ENCODE results near the gene SERPINF2.
"Not testable (repeated sequence)": the region's sequence is repeated elsewhere in the genome, so short reads cannot be mapped to it uniquely, and the experiment has no call there.

SERPINF2 gene

DNA sequence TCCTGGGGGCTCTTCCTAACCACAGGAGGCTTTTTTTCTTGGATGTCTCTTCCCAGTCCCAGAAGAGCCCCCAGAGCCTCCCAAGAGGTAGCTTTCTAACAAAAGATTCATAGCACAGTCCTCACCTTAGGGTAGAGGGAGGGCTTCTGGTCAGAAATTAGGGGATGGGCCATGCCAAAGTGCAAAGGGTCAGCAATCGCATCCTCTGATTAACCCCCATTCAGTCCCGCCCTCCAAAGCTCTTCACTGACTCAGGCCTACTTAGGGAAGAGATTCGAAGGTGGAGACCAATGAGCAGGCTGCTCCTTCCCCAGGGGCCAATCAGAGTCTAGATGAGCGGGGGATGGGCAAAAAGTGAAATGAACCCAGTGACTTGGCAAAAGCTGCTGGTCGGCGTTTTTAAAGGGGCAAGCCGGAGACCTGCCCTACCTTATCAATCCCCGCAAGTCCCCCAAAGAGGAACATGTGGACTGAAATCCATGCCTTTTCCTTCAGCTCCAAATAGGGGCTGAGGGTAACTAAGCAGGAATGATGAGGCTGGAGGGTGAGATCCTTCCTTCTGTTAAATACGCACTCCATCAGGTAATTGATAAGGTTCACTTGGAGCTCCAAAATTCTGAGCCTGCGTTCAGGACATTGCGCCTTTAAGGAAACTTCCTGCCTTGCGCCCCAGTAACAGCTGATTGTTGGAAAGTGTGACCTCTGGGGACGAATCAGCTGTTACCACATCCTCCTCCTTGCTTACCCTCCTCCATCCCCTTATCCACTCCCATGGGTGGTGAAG lies 25.6 kb upstream of the SERPINF2 start:
- DNase-seq, result peak; percentile 92

GRCh38 chr17:1718362-1719165 lies 24.1 kb upstream of the SERPINF2 start:
- no peak for DNase-seq

DNA sequence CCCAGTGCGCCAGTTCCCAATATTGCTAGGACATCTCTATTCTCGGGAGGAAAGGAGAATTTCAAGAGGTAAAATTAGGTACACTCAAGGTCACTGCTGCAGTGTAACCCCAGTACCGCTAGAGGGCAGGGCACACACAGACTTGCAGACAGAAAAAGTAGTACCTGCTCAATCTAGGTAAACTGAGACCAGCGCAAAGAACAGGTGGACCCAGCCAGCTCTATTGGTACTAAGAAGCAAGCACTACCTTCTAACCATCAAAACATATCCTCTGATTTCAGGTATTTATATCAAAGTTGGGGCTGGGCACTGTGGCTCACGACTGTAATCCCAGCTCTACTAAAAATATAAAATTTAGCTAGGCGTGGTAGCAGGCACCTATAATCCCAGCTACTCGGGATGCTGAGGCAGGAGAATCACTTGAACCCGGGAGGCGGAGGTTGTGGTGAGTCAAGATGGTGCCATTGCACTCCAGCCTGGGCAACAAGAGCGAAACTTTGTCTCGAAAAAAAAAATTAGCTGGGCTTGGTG lies 21.8 kb upstream of the SERPINF2 start:
- peak; percentile 79 for DNase-seq

- DNase-seq, result not testable (repeated sequence)
Observed at GRCh38 chr17:1722022-1722421, 20.6 kb upstream of the SERPINF2 start.

- peak; percentile 83 for DNase-seq
Observed at GRCh38 chr17:1724351-1724868, 18.3 kb upstream of the SERPINF2 start, which contains the start of gene WDR81. TSS of gene WDR81 (plus strand) at chr17:1724704. CDS start at chr17:1724960, 256 bp downstream.

GRCh38 chr17:1724869-1725641 lies 17.6 kb upstream of the SERPINF2 start:
- no peak for DNase-seq

GRCh38 chr17:1725642-1726511 lies 16.8 kb upstream of the SERPINF2 start:
- DNase-seq, result no peak

GRCh38 chr17:1726626-1727257 lies 15.9 kb upstream of the SERPINF2 start:
- DNase-seq, result no peak

- DNase-seq, result no peak
Observed at GRCh38 chr17:1727258-1727789, 15.3 kb upstream of the SERPINF2 start.

- DNase-seq, result no peak
Observed at GRCh38 chr17:1727876-1728630, 14.6 kb upstream of the SERPINF2 start.

DNA sequence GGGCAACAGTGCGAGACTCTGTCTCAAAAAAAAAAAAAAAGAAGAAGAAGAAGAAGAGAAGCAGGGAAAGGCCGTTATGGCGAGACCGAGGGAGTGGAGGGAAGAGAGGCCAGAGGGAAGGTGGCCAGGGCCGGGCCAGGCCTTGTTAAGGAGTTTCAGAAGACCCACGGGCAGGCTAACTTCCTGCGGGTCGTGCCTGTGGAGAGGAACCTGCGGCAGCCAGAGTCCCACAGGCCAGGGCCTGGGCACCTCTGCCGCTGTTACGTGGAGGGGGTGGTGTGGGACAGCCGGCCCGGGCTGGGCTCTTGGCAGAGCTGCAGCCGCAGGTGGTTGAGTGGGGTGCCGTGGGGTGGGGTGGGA lies 12.7 kb upstream of the SERPINF2 start:
- DNase-seq, result no peak

GRCh38 chr17:1730326-1731193 lies 12.1 kb upstream of the SERPINF2 start:
- no peak for DNase-seq

- DNase-seq, result no peak
Observed at GRCh38 chr17:1731194-1731506, 11.5 kb upstream of the SERPINF2 start.

DNA sequence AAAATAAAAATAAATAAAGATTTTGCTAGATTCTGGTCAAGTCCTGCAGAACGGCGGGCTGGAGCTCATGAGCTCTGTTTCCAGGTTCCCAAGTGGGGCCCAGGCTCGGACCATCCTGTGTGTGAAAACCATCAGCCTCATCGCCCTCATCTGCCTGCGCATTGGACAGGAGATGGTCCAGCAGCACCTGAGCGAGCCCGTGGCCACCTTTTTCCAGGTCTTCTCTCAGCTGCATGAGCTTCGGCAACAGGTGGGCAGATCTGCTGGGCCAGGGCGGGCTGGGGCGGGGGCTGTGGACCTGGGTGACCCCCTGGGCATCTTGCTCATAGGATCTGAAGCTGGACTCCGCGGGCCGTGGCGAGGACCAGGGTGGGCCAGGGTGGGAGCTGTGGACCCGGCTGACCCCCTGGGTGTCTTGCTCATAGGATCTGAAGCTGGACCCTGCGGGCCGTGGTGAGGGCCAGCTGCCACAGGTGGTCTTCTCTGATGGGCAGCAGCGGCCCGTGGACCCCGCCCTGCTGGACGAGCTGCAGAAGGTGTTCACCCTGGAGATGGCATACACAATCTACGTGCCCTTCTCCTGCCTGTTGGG lies 10.3 kb upstream of the SERPINF2 start:
- no peak for DNase-seq

DNA sequence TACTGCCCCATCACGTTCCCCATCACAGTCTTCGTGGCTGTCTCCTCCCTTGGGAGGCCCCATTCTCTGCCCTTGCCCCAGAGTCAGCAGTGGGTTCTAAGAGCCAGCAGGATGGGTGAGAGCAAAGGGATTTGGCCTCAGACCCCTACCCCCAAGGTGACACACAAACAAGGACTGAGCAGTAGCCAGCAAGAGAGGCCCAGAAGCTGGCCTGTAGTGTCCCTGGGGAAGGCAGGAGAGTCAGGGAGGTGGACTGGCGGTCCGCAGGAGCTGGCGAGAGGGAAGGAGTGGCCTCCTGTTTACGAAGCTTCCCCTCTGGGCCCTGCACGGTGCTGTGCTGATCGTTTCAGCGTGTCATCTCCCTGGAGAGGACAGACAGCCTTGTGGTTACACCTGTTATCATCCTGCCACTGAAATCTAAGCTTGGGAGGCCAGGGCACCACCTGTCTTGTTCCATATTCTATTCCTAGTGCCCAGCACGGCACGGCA lies 9.8 kb upstream of the SERPINF2 start:
- DNase-seq, result no peak

DNA sequence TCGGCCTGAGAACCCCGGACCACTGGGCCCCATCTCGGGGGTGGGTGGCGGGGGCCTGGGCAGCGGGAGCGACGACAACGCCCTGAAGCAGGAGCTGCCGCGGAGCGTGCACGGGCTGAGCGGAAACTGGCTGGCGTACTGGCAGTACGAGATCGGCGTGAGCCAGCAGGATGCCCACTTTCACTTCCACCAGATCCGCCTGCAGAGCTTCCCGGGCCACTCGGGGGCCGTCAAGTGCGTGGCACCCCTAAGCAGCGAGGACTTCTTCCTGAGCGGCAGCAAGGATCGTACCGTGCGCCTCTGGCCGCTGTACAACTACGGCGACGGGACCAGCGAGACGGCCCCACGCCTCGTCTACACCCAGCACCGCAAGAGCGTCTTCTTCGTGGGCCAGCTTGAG lies 8.9 kb upstream of the SERPINF2 start:
- DNase-seq, result no peak

- no peak for DNase-seq
Observed at GRCh38 chr17:1735418-1735817, 7.3 kb upstream of the SERPINF2 start.

- no peak for DNase-seq
Observed at GRCh38 chr17:1735834-1736347, 6.8 kb upstream of the SERPINF2 start.
